Measurements from ENCODE around the gene IFI27.
"Not testable (repeated sequence)": the region's sequence is repeated elsewhere in the genome, so short reads cannot be mapped to it uniquely, and the experiment has no call there.

Gene IFI27

DNA sequence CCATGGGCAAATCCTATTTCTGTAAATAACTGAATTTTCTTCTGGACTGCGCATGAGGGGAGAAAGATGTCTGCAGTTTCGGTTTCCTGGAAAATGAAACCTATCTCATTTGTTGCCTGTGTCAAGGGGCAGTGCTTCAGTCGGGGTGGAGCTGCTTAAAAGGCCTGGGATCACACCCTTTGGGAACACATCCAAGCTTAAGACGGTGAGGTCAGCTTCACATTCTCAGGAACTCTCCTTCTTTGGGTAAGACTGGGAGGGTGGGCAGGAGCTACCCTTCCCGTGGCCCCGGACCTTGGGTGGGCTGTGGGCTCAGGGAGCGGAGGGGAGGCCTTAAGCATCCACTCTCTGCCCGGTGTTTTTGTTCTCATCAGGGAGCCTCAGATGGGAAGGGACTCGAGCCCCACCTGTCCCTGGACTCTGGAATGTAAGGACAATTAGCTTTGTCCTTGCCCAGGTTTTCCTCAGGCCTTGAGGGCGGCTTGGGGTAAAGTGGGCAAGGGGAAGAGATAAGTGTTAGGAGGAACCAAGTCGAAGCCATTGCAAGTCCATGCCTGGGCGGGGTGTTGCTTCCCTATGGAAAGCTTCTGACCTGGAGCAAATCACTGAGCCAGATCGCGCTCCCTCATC is at the start of gene IFI27:
IFI27 (plus strand) TSS at position 185 of the 630 bp plus-strand sequence.
- peak within 1 kb of the TSS; percentile 9 to 16 for H3K4me3 ChIP-seq
- peaks cover 0 to 6% of the 10 kb centered on the region in 2 donors for H3K27me3 ChIP-seq
- no peaks in the 10 kb centered on the region for H3K9me3 ChIP-seq
- no peak within 1 kb of the TSS for H3K27ac ChIP-seq
- intact Hi-C loops (cut with DNase I; ENCODE audit: low total_unique reads) = no loop called here
- no peaks in the 10 kb centered on the region for H3K36me3 ChIP-seq
- H3K4me1 ChIP-seq = peaks cover 0 to 7% (median 0%) of the 10 kb centered on the region in 4 donors
- TF ChIP-seq, protein P1, sequence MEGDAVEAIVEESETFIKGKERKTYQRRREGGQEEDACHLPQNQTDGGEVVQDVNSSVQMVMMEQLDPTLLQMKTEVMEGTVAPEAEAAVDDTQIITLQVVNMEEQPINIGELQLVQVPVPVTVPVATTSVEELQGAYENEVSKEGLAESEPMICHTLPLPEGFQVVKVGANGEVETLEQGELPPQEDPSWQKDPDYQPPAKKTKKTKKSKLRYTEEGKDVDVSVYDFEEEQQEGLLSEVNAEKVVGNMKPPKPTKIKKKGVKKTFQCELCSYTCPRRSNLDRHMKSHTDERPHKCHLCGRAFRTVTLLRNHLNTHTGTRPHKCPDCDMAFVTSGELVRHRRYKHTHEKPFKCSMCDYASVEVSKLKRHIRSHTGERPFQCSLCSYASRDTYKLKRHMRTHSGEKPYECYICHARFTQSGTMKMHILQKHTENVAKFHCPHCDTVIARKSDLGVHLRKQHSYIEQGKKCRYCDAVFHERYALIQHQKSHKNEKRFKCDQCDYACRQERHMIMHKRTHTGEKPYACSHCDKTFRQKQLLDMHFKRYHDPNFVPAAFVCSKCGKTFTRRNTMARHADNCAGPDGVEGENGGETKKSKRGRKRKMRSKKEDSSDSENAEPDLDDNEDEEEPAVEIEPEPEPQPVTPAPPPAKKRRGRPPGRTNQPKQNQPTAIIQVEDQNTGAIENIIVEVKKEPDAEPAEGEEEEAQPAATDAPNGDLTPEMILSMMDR (IDR thresholded peaks at IDR 0.05) = no peak
- DNase-seq = no peak

- H3K4me3 ChIP-seq = no peak overlapping the region
- DNase-seq = no peak
- no peaks in the 10 kb centered on the region for H3K27me3 ChIP-seq
- peaks cover 0 to 57% (median 16%) of the 10 kb centered on the region in 4 donors for H3K4me1 ChIP-seq
- H3K27ac ChIP-seq = no peak overlapping the region
- H3K36me3 ChIP-seq = peaks cover 50 to 52% (median 50%) of the 10 kb centered on the region in 3 donors
- H3K9me3 ChIP-seq = no peaks in the 10 kb centered on the region
- TF ChIP-seq, protein P1 (IDR thresholded peaks at IDR 0.05) = no peak
- intact Hi-C loops (cut with DNase I; ENCODE audit: low total_unique reads) = no loop called here
Observed at GRCh38 chr14:94062344-94062940, 48.1 kb upstream of the IFI27 start.

GRCh38 chr14:94066089-94066676 is 44.4 kb upstream of the IFI27 start:
- Histone ChIP-seq H3K27me3 (no peaks in the 10 kb centered on the region), H3K4me3 (no peak overlapping the region), H3K27ac (no peak overlapping the region), H3K36me3 (peaks cover 12 to 14% (median 13%) of the 10 kb centered on the region in 3 donors), H3K4me1 (peaks cover 0 to 63% (median 16%) of the 10 kb centered on the region in 4 donors), H3K9me3 (no peaks in the 10 kb centered on the region)
- intact Hi-C loops (cut with DNase I; ENCODE audit: low total_unique reads) = no loop called here
- TF ChIP-seq, protein P1 (IDR thresholded peaks at IDR 0.05) = no peak
- DNase-seq = no peak

DNA sequence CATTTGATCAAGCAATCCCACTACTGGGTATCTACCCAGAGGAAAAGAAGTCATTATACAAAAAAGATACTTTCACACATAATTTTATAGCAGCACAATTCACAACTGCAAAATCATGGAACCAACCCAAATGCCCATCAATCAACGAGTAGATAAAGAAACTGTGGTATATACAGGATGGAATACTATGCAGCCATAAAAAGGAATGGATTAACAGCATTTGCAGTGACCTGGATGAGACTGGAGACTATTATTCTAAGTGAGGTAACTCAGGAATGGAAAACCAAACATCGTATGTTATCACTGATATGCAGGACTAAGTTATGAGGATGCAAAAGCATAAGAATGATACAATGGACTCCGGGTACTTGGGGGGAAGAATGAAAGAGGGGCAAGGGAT is 38.5 kb upstream of the IFI27 start:
- intact Hi-C loops (cut with DNase I; ENCODE audit: low total_unique reads) = not testable (repeated sequence)
- H3K36me3 ChIP-seq = peaks cover 10 to 25% (median 13%) of the 10 kb centered on the region in 3 donors

GRCh38 chr14:94074534-94074933 is 36.0 kb upstream of the IFI27 start:
- H3K4me1 ChIP-seq = peaks cover 0 to 48% (median 30%) of the 10 kb centered on the region in 4 donors
- H3K4me3 ChIP-seq = no peak overlapping the region
- intact Hi-C loops (cut with DNase I; ENCODE audit: low total_unique reads) = no loop called here
- H3K36me3 ChIP-seq = peaks cover 19 to 44% (median 30%) of the 10 kb centered on the region in 3 donors
- no peak for DNase-seq
- H3K27ac ChIP-seq = no peak overlapping the region
- peaks cover 0 to 11% (median 4%) of the 10 kb centered on the region in 3 donors for H3K9me3 ChIP-seq
- no peaks in the 10 kb centered on the region for H3K27me3 ChIP-seq
- TF ChIP-seq, protein P1 (IDR thresholded peaks at IDR 0.05) = no peak

More for the DNA sequence above, 38.5 kb upstream of the IFI27 start:
- H3K4me1 ChIP-seq = peaks cover 0 to 26% (median 10%) of the 10 kb centered on the region in 4 donors
- H3K4me3 ChIP-seq, H3K27ac ChIP-seq, DNase-seq, H3K27me3 ChIP-seq: not testable (repeated sequence)
- H3K9me3 ChIP-seq = peaks cover 0 to 11% (median 4%) of the 10 kb centered on the region in 3 donors

DNA sequence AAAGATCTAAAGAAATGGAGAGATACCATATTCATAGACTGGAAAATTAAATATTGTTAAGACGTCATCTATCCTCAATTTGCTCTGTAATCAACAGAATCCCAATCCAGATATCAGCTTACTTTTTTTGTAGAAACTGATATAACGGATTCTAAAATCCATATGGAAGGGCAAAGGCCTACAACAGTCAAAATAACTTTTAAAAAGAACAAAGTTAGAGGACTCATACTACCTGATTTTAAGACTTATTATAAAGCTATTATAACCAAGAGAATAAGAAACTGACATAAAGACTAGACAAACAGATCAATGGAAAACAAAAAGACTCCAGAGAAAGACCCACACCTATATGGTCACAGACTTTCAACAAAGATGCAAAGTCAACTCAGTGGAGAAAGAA is 35.5 kb upstream of the IFI27 start:
- peaks cover 19 to 44% (median 30%) of the 10 kb centered on the region in 3 donors for H3K36me3 ChIP-seq
- intact Hi-C loops (cut with DNase I; ENCODE audit: low total_unique reads) = no loop called here
- TF ChIP-seq, protein P1 (IDR thresholded peaks at IDR 0.05) = no peak

More for the DNA sequence above, 35.5 kb upstream of the IFI27 start:
- Histone ChIP-seq H3K4me3 (no peak overlapping the region), H3K9me3 (peaks cover 0 to 11% (median 4%) of the 10 kb centered on the region in 3 donors), H3K27ac (no peak overlapping the region), H3K4me1 (peaks cover 0 to 49% (median 31%) of the 10 kb centered on the region in 4 donors), H3K27me3 (no peaks in the 10 kb centered on the region)
- DNase-seq = no peak
